Measurements from ENCODE around the gene KCNH4.
"Not testable (repeated sequence)": the region's sequence is repeated elsewhere in the genome, so short reads cannot be mapped to it uniquely, and the experiment has no call there.

KCNH4 gene

GRCh38 chr17:42140690-42141089, 40.3 kb downstream of the KCNH4 start:
- not testable (repeated sequence) for H3K9me3 ChIP-seq (ENCODE audit: control insufficient read depth, low read length); H3K4me1 ChIP-seq (ENCODE audit: control insufficient read depth, insufficient read depth, low read length, poor library complexity, severe bottlenecking); H3K4me3 ChIP-seq (ENCODE audit: insufficient read depth, low read depth, low read length, poor library complexity, severe bottlenecking); DNase-seq; H3K27me3 ChIP-seq (replicated peaks; ENCODE audit: control insufficient read depth, insufficient read depth, low read length, poor library complexity, severe bottlenecking); H3K27ac ChIP-seq (ENCODE audit: insufficient read depth, low read length, poor library complexity, severe bottlenecking)
- peaks cover 28% of the 10 kb centered on the region for H3K36me3 ChIP-seq (ENCODE audit: control insufficient read depth, insufficient read depth, low read length)

GRCh38 chr17:42138749-42139492, 42.0 kb downstream of the KCNH4 start:
- Histone ChIP-seq H3K4me3 (ENCODE audit: insufficient read depth, low read depth, low read length, poor library complexity, severe bottlenecking) (no peak overlapping the region), H3K27ac (ENCODE audit: insufficient read depth, low read length, poor library complexity, severe bottlenecking) (no peak overlapping the region), H3K4me1 (ENCODE audit: control insufficient read depth, insufficient read depth, low read length, poor library complexity, severe bottlenecking) (peaks cover 1% of the 10 kb centered on the region), H3K36me3 (ENCODE audit: control insufficient read depth, insufficient read depth, low read length) (peaks cover 27% of the 10 kb centered on the region), H3K27me3 (replicated peaks; ENCODE audit: control insufficient read depth, insufficient read depth, low read length, poor library complexity, severe bottlenecking) (no peaks in the 10 kb centered on the region), H3K9me3 (ENCODE audit: control insufficient read depth, low read length) (no peaks in the 10 kb centered on the region)
- DNase-seq: no peak

GRCh38 chr17:42136654-42137051, 44.3 kb downstream of the KCNH4 start:
- peaks cover 17% of the 10 kb centered on the region for H3K36me3 ChIP-seq (ENCODE audit: control insufficient read depth, insufficient read depth, low read length)
- no peak overlapping the region for H3K27ac ChIP-seq (ENCODE audit: insufficient read depth, low read length, poor library complexity, severe bottlenecking)

GRCh38 chr17:42135664-42136653, 45.0 kb downstream of the KCNH4 start:
- DNase-seq: no peak
- Histone ChIP-seq H3K9me3 (ENCODE audit: control insufficient read depth, low read length) (no peaks in the 10 kb centered on the region), H3K27me3 (replicated peaks; ENCODE audit: control insufficient read depth, insufficient read depth, low read length, poor library complexity, severe bottlenecking) (no peaks in the 10 kb centered on the region), H3K4me1 (ENCODE audit: control insufficient read depth, insufficient read depth, low read length, poor library complexity, severe bottlenecking) (peaks cover 9% of the 10 kb centered on the region), H3K36me3 (ENCODE audit: control insufficient read depth, insufficient read depth, low read length) (peaks cover 13% of the 10 kb centered on the region), H3K27ac (ENCODE audit: insufficient read depth, low read length, poor library complexity, severe bottlenecking) (no peak overlapping the region), H3K4me3 (ENCODE audit: insufficient read depth, low read depth, low read length, poor library complexity, severe bottlenecking) (no peak overlapping the region)

More at GRCh38 chr17:42136654-42137051, 44.3 kb downstream of the KCNH4 start:
- H3K27me3 ChIP-seq (replicated peaks; ENCODE audit: control insufficient read depth, insufficient read depth, low read length, poor library complexity, severe bottlenecking): no peaks in the 10 kb centered on the region
- no peak overlapping the region for H3K4me3 ChIP-seq (ENCODE audit: insufficient read depth, low read depth, low read length, poor library complexity, severe bottlenecking)
- peaks cover 9% of the 10 kb centered on the region for H3K4me1 ChIP-seq (ENCODE audit: control insufficient read depth, insufficient read depth, low read length, poor library complexity, severe bottlenecking)
- DNase-seq: no peak
- no peaks in the 10 kb centered on the region for H3K9me3 ChIP-seq (ENCODE audit: control insufficient read depth, low read length)

GRCh38 chr17:42135151-42135550, 45.8 kb downstream of the KCNH4 start:
- Histone ChIP-seq H3K27ac (ENCODE audit: insufficient read depth, low read length, poor library complexity, severe bottlenecking) (no peak overlapping the region), H3K9me3 (ENCODE audit: control insufficient read depth, low read length) (no peaks in the 10 kb centered on the region), H3K27me3 (replicated peaks; ENCODE audit: control insufficient read depth, insufficient read depth, low read length, poor library complexity, severe bottlenecking) (no peaks in the 10 kb centered on the region), H3K36me3 (ENCODE audit: control insufficient read depth, insufficient read depth, low read length) (peaks cover 21% of the 10 kb centered on the region), H3K4me1 (ENCODE audit: control insufficient read depth, insufficient read depth, low read length, poor library complexity, severe bottlenecking) (peaks cover 9% of the 10 kb centered on the region), H3K4me3 (ENCODE audit: insufficient read depth, low read depth, low read length, poor library complexity, severe bottlenecking) (no peak overlapping the region)
- DNase-seq: no peak

- Histone ChIP-seq H3K4me3 (ENCODE audit: insufficient read depth, low read depth, low read length, poor library complexity, severe bottlenecking) (no peak overlapping the region), H3K27ac (ENCODE audit: insufficient read depth, low read length, poor library complexity, severe bottlenecking) (no peak overlapping the region), H3K36me3 (ENCODE audit: control insufficient read depth, insufficient read depth, low read length) (peaks cover 37% of the 10 kb centered on the region), H3K4me1 (ENCODE audit: control insufficient read depth, insufficient read depth, low read length, poor library complexity, severe bottlenecking) (peaks cover 9% of the 10 kb centered on the region), H3K27me3 (replicated peaks; ENCODE audit: control insufficient read depth, insufficient read depth, low read length, poor library complexity, severe bottlenecking) (no peaks in the 10 kb centered on the region), H3K9me3 (ENCODE audit: control insufficient read depth, low read length) (no peaks in the 10 kb centered on the region)
- no peak for DNase-seq
Observed at GRCh38 chr17:42133461-42134041, 47.4 kb downstream of the KCNH4 start.

- Histone ChIP-seq H3K4me3 (ENCODE audit: insufficient read depth, low read depth, low read length, poor library complexity, severe bottlenecking) (no peak overlapping the region), H3K36me3 (ENCODE audit: control insufficient read depth, insufficient read depth, low read length) (peaks cover 44% of the 10 kb centered on the region), H3K9me3 (ENCODE audit: control insufficient read depth, low read length) (no peaks in the 10 kb centered on the region), H3K27me3 (replicated peaks; ENCODE audit: control insufficient read depth, insufficient read depth, low read length, poor library complexity, severe bottlenecking) (no peaks in the 10 kb centered on the region), H3K4me1 (ENCODE audit: control insufficient read depth, insufficient read depth, low read length, poor library complexity, severe bottlenecking) (peaks cover 9% of the 10 kb centered on the region), H3K27ac (ENCODE audit: insufficient read depth, low read length, poor library complexity, severe bottlenecking) (no peak overlapping the region)
- no peak for DNase-seq
Observed at GRCh38 chr17:42132941-42133340, 48.0 kb downstream of the KCNH4 start.

- H3K27ac ChIP-seq (ENCODE audit: insufficient read depth, low read length, poor library complexity, severe bottlenecking): no peak overlapping the region
- H3K4me3 ChIP-seq (ENCODE audit: insufficient read depth, low read depth, low read length, poor library complexity, severe bottlenecking): no peak overlapping the region
- H3K36me3 ChIP-seq (ENCODE audit: control insufficient read depth, insufficient read depth, low read length): peaks cover 53% of the 10 kb centered on the region
- H3K9me3 ChIP-seq (ENCODE audit: control insufficient read depth, low read length): no peaks in the 10 kb centered on the region
- peaks cover 9% of the 10 kb centered on the region for H3K4me1 ChIP-seq (ENCODE audit: control insufficient read depth, insufficient read depth, low read length, poor library complexity, severe bottlenecking)
- no peak for DNase-seq
- H3K27me3 ChIP-seq (replicated peaks; ENCODE audit: control insufficient read depth, insufficient read depth, low read length, poor library complexity, severe bottlenecking): no peaks in the 10 kb centered on the region
Observed at GRCh38 chr17:42131981-42132432, 48.9 kb downstream of the KCNH4 start.

GRCh38 chr17:42131232-42131631, 49.7 kb downstream of the KCNH4 start:
- H3K36me3 ChIP-seq (ENCODE audit: control insufficient read depth, insufficient read depth, low read length): peaks cover 56% of the 10 kb centered on the region
- DNase-seq: no peak
- no peaks in the 10 kb centered on the region for H3K9me3 ChIP-seq (ENCODE audit: control insufficient read depth, low read length)
- no peaks in the 10 kb centered on the region for H3K27me3 ChIP-seq (replicated peaks; ENCODE audit: control insufficient read depth, insufficient read depth, low read length, poor library complexity, severe bottlenecking)
- H3K4me1 ChIP-seq (ENCODE audit: control insufficient read depth, insufficient read depth, low read length, poor library complexity, severe bottlenecking): peaks cover 9% of the 10 kb centered on the region
- no peak overlapping the region for H3K4me3 ChIP-seq (ENCODE audit: insufficient read depth, low read depth, low read length, poor library complexity, severe bottlenecking)
- no peak overlapping the region for H3K27ac ChIP-seq (ENCODE audit: insufficient read depth, low read length, poor library complexity, severe bottlenecking)

Measured in effector memory CD4-positive, alpha-beta T cell (primary cell).